ENCODE results near the gene HBS1L. TPM values are rescaled to one million over a fixed set of nuclear protein-coding genes. Genes with fewer than 3 reads are reported as not detected.
"Not testable (repeated sequence)": the region's sequence is repeated elsewhere in the genome, so short reads cannot be mapped to it uniquely, and the experiment has no call there.

The HBS1L gene
- total RNA-seq, 4 donors from 2014 or later, result 52.8 to 87.1 (median 70.7) TPM

- no peak for DNase-seq
- WGBS, 2 donors, result 70 to 83% methylated on average over 3 of the region's 3 CpGs
- no peaks in the 10 kb centered on the region for H3K27me3 ChIP-seq
- H3K36me3 ChIP-seq, result no peaks in the 10 kb centered on the region
- no peak overlapping the region for H3K27ac ChIP-seq
- intact Hi-C loops (cut with DNase I), result no loop called here
- no peaks in the 10 kb centered on the region for H3K9me3 ChIP-seq
- H3K4me3 ChIP-seq (replicated peaks in 1 of 3), result no peak overlapping the region
- no peak for TF ChIP-seq POLR2A (IDR thresholded peaks at IDR 0.05)
- TF ChIP-seq, protein P1, sequence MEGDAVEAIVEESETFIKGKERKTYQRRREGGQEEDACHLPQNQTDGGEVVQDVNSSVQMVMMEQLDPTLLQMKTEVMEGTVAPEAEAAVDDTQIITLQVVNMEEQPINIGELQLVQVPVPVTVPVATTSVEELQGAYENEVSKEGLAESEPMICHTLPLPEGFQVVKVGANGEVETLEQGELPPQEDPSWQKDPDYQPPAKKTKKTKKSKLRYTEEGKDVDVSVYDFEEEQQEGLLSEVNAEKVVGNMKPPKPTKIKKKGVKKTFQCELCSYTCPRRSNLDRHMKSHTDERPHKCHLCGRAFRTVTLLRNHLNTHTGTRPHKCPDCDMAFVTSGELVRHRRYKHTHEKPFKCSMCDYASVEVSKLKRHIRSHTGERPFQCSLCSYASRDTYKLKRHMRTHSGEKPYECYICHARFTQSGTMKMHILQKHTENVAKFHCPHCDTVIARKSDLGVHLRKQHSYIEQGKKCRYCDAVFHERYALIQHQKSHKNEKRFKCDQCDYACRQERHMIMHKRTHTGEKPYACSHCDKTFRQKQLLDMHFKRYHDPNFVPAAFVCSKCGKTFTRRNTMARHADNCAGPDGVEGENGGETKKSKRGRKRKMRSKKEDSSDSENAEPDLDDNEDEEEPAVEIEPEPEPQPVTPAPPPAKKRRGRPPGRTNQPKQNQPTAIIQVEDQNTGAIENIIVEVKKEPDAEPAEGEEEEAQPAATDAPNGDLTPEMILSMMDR (IDR thresholded peaks at IDR 0.05), result no peak
- H3K4me1 ChIP-seq, result no peaks in the 10 kb centered on the region
Observed at GRCh38 chr6:135063926-135064325, 9.3 kb upstream of the HBS1L start.

DNA sequence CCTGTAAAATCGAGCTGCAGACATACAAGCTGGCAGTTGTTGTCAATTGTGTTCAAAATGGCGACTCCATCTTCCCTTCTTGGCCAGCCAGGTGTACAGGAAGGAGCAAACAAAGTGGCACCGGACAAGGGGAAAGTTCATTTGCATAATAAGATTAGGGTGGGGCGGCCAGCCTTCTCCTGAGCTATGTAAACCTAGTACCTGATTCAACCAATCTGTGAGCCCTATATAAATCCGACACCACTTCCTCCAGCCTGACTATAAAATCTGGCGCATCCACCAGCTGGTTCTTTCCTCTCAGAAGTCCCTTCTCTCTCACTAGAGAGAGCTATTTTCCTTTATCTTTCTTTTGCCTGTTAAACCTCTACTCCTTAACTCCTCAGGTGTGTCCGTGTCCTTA, 8.1 kb upstream of the HBS1L start:
- no peaks in the 10 kb centered on the region for H3K36me3 ChIP-seq
- 69 to 73% methylated on average over 7 of the region's 7 CpGs for WGBS, 2 donors
- H3K9me3 ChIP-seq, result no peaks in the 10 kb centered on the region
- H3K4me1 ChIP-seq, result no peaks in the 10 kb centered on the region
- no peak for DNase-seq
- H3K4me3 ChIP-seq (replicated peaks in 1 of 3), result no peak overlapping the region
- intact Hi-C loops (cut with DNase I), result no loop called here
- no peak for TF ChIP-seq POLR2A (IDR thresholded peaks at IDR 0.05)
- TF ChIP-seq, protein P1 (IDR thresholded peaks at IDR 0.05), result peak in 1 of 6 experiments; percentile 13
- no peaks in the 10 kb centered on the region for H3K27me3 ChIP-seq
- no peak overlapping the region for H3K27ac ChIP-seq

DNA sequence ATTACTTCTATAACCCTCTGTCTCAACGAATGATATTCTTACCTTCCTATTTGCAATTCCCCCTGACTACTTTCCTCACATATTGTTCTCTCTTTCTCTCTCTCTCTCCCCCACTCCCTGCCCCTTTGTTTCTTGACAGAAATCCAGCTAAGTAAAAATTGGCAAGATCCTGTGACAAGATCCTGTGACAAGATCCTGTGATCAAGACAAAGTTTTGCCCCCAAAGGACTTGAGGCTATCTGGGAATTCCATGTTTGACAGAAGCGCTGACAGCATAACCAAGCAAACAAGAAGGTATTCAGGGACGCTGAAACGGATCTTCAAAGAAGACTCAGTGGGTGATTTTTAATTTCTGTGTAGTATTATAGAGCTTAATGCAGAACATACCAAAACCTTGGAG, 5.5 kb upstream of the HBS1L start:
- H3K9me3 ChIP-seq, result no peaks in the 10 kb centered on the region
- TF ChIP-seq POLR2A (IDR thresholded peaks at IDR 0.05), result no peak
- TF ChIP-seq, protein P1 (IDR thresholded peaks at IDR 0.05), result no peak

DNA sequence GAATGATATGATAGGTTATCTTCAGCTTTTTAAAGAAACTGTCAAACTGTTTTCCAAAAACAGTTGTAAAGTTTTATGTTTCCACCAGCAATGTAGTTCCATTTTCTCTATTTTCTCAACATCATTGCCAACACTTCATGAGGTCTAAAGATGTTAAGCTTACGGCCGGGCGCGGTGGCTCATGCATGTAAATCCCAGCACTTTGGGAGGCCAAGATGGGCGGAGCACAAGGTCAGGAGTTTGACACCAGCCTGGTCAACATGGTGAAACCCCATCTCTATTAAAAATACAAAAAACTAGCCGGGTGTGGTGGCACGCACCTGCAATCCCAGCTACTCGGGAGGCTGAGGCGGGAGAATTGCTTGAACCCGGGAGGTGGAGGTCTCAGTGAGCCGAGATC, 3.7 kb upstream of the HBS1L start:
- 95 to 96% methylated on average over 11 of the region's 11 CpGs for WGBS, 2 donors
- H3K27ac ChIP-seq; H3K36me3 ChIP-seq; H3K27me3 ChIP-seq; H3K4me3 ChIP-seq (replicated peaks in 1 of 3); H3K4me1 ChIP-seq; intact Hi-C loops (cut with DNase I); DNase-seq; H3K9me3 ChIP-seq: not testable (repeated sequence)

More for the DNA sequence above, 5.5 kb upstream of the HBS1L start:
- Histone ChIP-seq H3K4me1 (peaks cover 0 to 3% of the 10 kb centered on the region in 2 donors), H3K27me3 (no peaks in the 10 kb centered on the region), H3K4me3 (replicated peaks in 1 of 3) (no peak overlapping the region), H3K36me3 (no peaks in the 10 kb centered on the region), H3K27ac (no peak overlapping the region)
- intact Hi-C loops (cut with DNase I), result no loop called here
- 65 to 72% methylated on average over 4 of the region's 4 CpGs for WGBS, 2 donors
- no peak for DNase-seq

- peaks cover 15% of the 10 kb centered on the region in 2 donors for H3K4me1 ChIP-seq
- WGBS, 2 donors, result 88 to 95% methylated on average over 5 of the region's 5 CpGs
- H3K4me3 ChIP-seq (replicated peaks in 1 of 3), result no peak overlapping the region
- no peaks in the 10 kb centered on the region for H3K9me3 ChIP-seq
- no peaks in the 10 kb centered on the region for H3K36me3 ChIP-seq
- TF ChIP-seq, protein P1 (IDR thresholded peaks at IDR 0.05), result no peak
- no peak for TF ChIP-seq POLR2A (IDR thresholded peaks at IDR 0.05)
- H3K27me3 ChIP-seq, result no peaks in the 10 kb centered on the region
- intact Hi-C loops (cut with DNase I), result no loop called here
- no peak for DNase-seq
- no peak overlapping the region for H3K27ac ChIP-seq
Observed at GRCh38 chr6:135056632-135057031, 2.0 kb upstream of the HBS1L start.

GRCh38 chr6:135054226-135054568, 425 bp downstream of the HBS1L start:
- Histone ChIP-seq H3K4me1 (peaks cover 15% of the 10 kb centered on the region in 2 donors), H3K27ac (peak overlapping the region in 2 of 3 donors; percentile 84 to 92), H3K27me3 (no peaks in the 10 kb centered on the region), H3K4me3 (replicated peaks in 1 of 3) (peak overlapping the region; percentile 77 to 95 (median 91)), H3K36me3 (peaks cover 0 to 7% of the 10 kb centered on the region in 2 donors), H3K9me3 (no peaks in the 10 kb centered on the region)
- WGBS, 2 donors, result 0 to 2% methylated on average over 9 of the region's 9 CpGs
- TF ChIP-seq POLR2A (IDR thresholded peaks at IDR 0.05), result no peak
- TF ChIP-seq, protein P1 (IDR thresholded peaks at IDR 0.05), result no peak
- intact Hi-C loops (cut with DNase I), result no loop called here
- no peak for DNase-seq

All from thyroid gland (tissue), 4 donors.